ENCODE measurements around the gene COL17A1. TPM values are rescaled to one million over a fixed set of nuclear protein-coding genes. Genes with fewer than 3 reads are reported as not detected.

Gene COL17A1
- total and polyA plus RNA-seq, 2 experiments from 2014 or later = 0.18 TPM; not detected in 1

DNA sequence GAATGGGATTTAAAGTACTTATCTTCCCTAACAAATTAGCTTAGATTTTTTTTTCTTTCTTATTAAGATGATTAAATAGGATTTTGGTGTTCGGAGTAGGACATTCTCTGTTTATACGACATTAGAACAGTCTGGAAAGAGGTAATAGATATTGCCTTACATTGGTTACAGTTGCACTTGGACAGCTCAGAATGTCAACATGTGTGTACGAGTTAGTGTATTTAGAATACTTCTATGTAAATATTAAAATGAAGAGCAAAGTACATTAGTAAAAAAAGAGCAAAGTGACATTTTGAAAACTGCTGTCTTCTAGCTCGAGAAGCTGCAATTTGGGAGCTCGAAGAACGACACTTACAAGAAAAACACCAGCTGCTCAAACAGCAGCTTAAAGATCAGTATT, 67.2 kb downstream of the COL17A1 start:
- no peaks in the 10 kb centered on the region for H3K4me1 ChIP-seq (ENCODE audit: low read depth)
- peaks cover 26% of the 10 kb centered on the region for H3K36me3 ChIP-seq
- no peak overlapping the region for H3K27ac ChIP-seq
- no peak for DNase-seq (ENCODE audit: low read depth in 1 of 2, low spot score in 1 of 2)
- no peaks in the 10 kb centered on the region for H3K27me3 ChIP-seq
- no peaks in the 10 kb centered on the region for H3K9me3 ChIP-seq (ENCODE audit: low read depth)
- TF ChIP-seq CTCF (IDR thresholded peaks at IDR 0.05; ENCODE audit: low read depth, low read length) = no peak
- no peak overlapping the region for H3K4me3 ChIP-seq

GRCh38 chr10:104016661-104017060, 69.0 kb downstream of the COL17A1 start:
- TF ChIP-seq CTCF (IDR thresholded peaks at IDR 0.05; ENCODE audit: low read depth, low read length) = no peak
- peaks cover 23% of the 10 kb centered on the region for H3K36me3 ChIP-seq

DNA sequence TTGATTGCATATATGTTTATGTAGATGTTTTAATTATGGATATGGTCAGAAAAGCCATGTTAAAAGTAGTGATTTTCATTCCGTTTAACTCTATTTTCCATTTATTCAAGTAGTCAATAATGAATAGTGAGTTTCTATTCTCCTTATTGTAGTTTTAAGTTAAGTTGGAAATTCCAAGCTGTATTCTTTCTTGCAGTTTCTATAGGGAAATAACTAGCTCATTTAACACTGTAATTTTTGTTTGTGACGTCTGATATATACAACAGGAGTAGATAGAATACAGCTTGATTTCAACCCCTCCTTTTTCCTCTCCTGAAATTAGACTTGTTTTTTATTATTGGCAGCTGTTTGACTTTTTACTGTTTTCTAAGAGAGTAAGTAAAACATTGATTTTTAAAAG, 71.5 kb downstream of the COL17A1 start:
- DNase-seq (ENCODE audit: low read depth in 1 of 2, low spot score in 1 of 2) = no peak
- H3K27ac ChIP-seq = no peak overlapping the region
- H3K4me3 ChIP-seq = no peak overlapping the region
- no peaks in the 10 kb centered on the region for H3K4me1 ChIP-seq (ENCODE audit: low read depth)
- no peaks in the 10 kb centered on the region for H3K27me3 ChIP-seq
- no peaks in the 10 kb centered on the region for H3K36me3 ChIP-seq
- no peaks in the 10 kb centered on the region for H3K9me3 ChIP-seq (ENCODE audit: low read depth)
- no peak for TF ChIP-seq CTCF (IDR thresholded peaks at IDR 0.05; ENCODE audit: low read depth, low read length)

More at GRCh38 chr10:104016661-104017060, 69.0 kb downstream of the COL17A1 start:
- H3K27ac ChIP-seq = no peak overlapping the region
- no peaks in the 10 kb centered on the region for H3K9me3 ChIP-seq (ENCODE audit: low read depth)
- H3K4me1 ChIP-seq (ENCODE audit: low read depth) = no peaks in the 10 kb centered on the region
- no peak for DNase-seq (ENCODE audit: low read depth in 1 of 2, low spot score in 1 of 2)
- H3K4me3 ChIP-seq = no peak overlapping the region
- H3K27me3 ChIP-seq = no peaks in the 10 kb centered on the region

- H3K36me3 ChIP-seq = peaks cover 4% of the 10 kb centered on the region
- no peak overlapping the region for H3K4me3 ChIP-seq
- DNase-seq (ENCODE audit: low read depth in 1 of 2, low spot score in 1 of 2) = no peak
- H3K27me3 ChIP-seq = no peaks in the 10 kb centered on the region
- H3K27ac ChIP-seq = no peak overlapping the region
- H3K4me1 ChIP-seq (ENCODE audit: low read depth) = no peaks in the 10 kb centered on the region
- H3K9me3 ChIP-seq (ENCODE audit: low read depth) = no peaks in the 10 kb centered on the region
- no peak for TF ChIP-seq CTCF (IDR thresholded peaks at IDR 0.05; ENCODE audit: low read depth, low read length)
Measured at GRCh38 chr10:104013489-104013888, 72.2 kb downstream of the COL17A1 start.

GRCh38 chr10:104011904-104012303, 73.8 kb downstream of the COL17A1 start:
- Histone ChIP-seq H3K27me3 (no peaks in the 10 kb centered on the region), H3K36me3 (peaks cover 10% of the 10 kb centered on the region), H3K27ac (no peak overlapping the region), H3K9me3 (ENCODE audit: low read depth) (no peaks in the 10 kb centered on the region), H3K4me1 (ENCODE audit: low read depth) (no peaks in the 10 kb centered on the region), H3K4me3 (no peak overlapping the region)
- no peak for DNase-seq (ENCODE audit: low read depth in 1 of 2, low spot score in 1 of 2)
- TF ChIP-seq CTCF (IDR thresholded peaks at IDR 0.05; ENCODE audit: low read depth, low read length) = no peak
